HepG2 (cell line): ENCODE results near the gene GREM2.

Source experiments
- CHD2 ChIP-seq: IDR thresholded peaks from 2 replicates; pipeline ENCODE4 v1.6.1; 2011; ENCODE audit warnings: low read depth, low read length, improper control_type of control experiment
- HDAC2 ChIP-seq: sonication (generic); formaldehyde crosslinking; IDR thresholded peaks from 2 replicates; pipeline ENCODE4 v1.4.0; 2020; ENCODE audit warnings: missing genetic modification reagents
- NFE2L2 ChIP-seq: fragments of 150-350 bp; IDR thresholded peaks from 2 replicates; pipeline ENCODE4 v1.6.1; 2014; ENCODE audit warnings: low read length
- POLR2AphosphoS5 ChIP-seq: IDR thresholded peaks from 2 replicates; pipeline ENCODE4 v1.6.1; 2012; ENCODE audit warnings: low read depth, low read length
- RORA ChIP-seq: sonication (generic); formaldehyde crosslinking; IDR thresholded peaks from 2 replicates; pipeline ENCODE4 v1.5.0; 2020; ENCODE audit warnings: mild to moderate bottlenecking, missing genetic modification reagents, moderate library complexity
- SOX6 ChIP-seq, 2 experiments: fragments of 450-650 bp in 1 of 2; sonication (generic) in 1 of 2; formaldehyde crosslinking in 1 of 2; IDR thresholded peaks; 2 replicates each; pipeline versions ENCODE4 v1.4.0 to v1.6.1; 2017 to 2020; ENCODE audit warnings: antibody characterized with exemption in 1 of 2, mild to moderate bottlenecking in 1 of 2, missing genetic modification reagents in 1 of 2
- ZNF552 ChIP-seq: sonication (generic); formaldehyde crosslinking; IDR thresholded peaks from 2 replicates; pipeline ENCODE4 v1.9.0; 2022; ENCODE audit warnings: missing genetic modification reagents, mild to moderate bottlenecking, borderline replicate concordance
- TF ChIP-seq, protein P1 (sequence below): sonication (generic); formaldehyde crosslinking; IDR thresholded peaks from 2 replicates; pipeline ENCODE4 v1.9.0; 2021; ENCODE audit warnings: missing genetic modification reagents, mild to moderate bottlenecking, borderline replicate concordance
- TF ChIP-seq, protein P2 (sequence below): sonication (generic); formaldehyde crosslinking; IDR thresholded peaks from 2 replicates; pipeline ENCODE4 v1.5.1; 2020; ENCODE audit warnings: mild to moderate bottlenecking, missing genetic modification reagents, moderate library complexity
- TF ChIP-seq, protein P3 (sequence below): sonication (generic); formaldehyde crosslinking; IDR thresholded peaks from 2 replicates; pipeline ENCODE4 v1.8.0; 2022; ENCODE audit warnings: missing genetic modification reagents, mild to moderate bottlenecking, borderline replicate concordance

DNA sequence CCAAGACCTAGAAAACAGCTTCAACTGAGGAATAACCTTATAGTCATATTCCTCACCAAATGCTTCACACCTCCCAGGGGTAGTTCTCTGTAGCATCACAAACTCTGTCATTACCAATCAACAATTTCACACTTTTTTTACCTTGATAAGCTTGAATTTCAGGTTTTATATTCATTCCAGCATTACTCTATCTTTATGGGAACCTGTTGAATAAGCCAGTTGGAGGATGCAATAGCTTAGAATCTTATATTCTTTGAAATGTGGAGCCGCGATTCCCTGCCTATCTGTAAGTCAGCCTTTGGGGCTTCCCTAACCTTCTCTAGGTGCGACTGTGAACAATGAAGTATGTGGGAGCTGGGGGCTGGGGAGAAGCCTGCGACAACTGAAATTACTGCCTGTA, 145.4 kb downstream of the GREM2 start:
- TF ChIP-seq POLR2AphosphoS5: no peak
- TF ChIP-seq, protein P1, sequence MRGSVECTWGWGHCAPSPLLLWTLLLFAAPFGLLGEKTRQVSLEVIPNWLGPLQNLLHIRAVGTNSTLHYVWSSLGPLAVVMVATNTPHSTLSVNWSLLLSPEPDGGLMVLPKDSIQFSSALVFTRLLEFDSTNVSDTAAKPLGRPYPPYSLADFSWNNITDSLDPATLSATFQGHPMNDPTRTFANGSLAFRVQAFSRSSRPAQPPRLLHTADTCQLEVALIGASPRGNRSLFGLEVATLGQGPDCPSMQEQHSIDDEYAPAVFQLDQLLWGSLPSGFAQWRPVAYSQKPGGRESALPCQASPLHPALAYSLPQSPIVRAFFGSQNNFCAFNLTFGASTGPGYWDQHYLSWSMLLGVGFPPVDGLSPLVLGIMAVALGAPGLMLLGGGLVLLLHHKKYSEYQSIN (CRISPR knock-in tag): no peak
- TF ChIP-seq NFE2L2: no peak
- no peak for TF ChIP-seq ZNF552 (CRISPR knock-in tag)
- TF ChIP-seq CHD2: no peak
- TF ChIP-seq RORA (CRISPR knock-in tag): no peak
- TF ChIP-seq, protein P2, sequence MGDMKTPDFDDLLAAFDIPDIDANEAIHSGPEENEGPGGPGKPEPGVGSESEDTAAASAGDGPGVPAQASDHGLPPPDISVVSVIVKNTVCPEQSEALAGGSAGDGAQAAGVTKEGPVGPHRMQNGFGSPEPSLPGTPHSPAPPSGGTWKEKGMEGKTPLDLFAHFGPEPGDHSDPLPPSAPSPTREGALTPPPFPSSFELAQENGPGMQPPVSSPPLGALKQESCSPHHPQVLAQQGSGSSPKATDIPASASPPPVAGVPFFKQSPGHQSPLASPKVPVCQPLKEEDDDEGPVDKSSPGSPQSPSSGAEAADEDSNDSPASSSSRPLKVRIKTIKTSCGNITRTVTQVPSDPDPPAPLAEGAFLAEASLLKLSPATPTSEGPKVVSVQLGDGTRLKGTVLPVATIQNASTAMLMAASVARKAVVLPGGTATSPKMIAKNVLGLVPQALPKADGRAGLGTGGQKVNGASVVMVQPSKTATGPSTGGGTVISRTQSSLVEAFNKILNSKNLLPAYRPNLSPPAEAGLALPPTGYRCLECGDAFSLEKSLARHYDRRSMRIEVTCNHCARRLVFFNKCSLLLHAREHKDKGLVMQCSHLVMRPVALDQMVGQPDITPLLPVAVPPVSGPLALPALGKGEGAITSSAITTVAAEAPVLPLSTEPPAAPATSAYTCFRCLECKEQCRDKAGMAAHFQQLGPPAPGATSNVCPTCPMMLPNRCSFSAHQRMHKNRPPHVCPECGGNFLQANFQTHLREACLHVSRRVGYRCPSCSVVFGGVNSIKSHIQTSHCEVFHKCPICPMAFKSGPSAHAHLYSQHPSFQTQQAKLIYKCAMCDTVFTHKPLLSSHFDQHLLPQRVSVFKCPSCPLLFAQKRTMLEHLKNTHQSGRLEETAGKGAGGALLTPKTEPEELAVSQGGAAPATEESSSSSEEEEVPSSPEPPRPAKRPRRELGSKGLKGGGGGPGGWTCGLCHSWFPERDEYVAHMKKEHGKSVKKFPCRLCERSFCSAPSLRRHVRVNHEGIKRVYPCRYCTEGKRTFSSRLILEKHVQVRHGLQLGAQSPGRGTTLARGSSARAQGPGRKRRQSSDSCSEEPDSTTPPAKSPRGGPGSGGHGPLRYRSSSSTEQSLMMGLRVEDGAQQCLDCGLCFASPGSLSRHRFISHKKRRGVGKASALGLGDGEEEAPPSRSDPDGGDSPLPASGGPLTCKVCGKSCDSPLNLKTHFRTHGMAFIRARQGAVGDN (CRISPR knock-in tag): no peak
- TF ChIP-seq, protein P3, sequence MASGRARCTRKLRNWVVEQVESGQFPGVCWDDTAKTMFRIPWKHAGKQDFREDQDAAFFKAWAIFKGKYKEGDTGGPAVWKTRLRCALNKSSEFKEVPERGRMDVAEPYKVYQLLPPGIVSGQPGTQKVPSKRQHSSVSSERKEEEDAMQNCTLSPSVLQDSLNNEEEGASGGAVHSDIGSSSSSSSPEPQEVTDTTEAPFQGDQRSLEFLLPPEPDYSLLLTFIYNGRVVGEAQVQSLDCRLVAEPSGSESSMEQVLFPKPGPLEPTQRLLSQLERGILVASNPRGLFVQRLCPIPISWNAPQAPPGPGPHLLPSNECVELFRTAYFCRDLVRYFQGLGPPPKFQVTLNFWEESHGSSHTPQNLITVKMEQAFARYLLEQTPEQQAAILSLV: no peak
- no peak for TF ChIP-seq HDAC2 (CRISPR knock-in tag)
- no peak for TF ChIP-seq SOX6 (IDR thresholded peaks at IDR 0.05)
- TF ChIP-seq SOX6 (CRISPR knock-in tag; IDR thresholded peaks at IDR 0.05): no peak
